Sigmoid colon (tissue), 4 donors: ENCODE data around the gene CYGB.

Experiments
- CTCF ChIP-seq, 4 experiments: fragments of 450-650 bp in 3 of 4; fragments of 200-600 bp in 1 of 4; IDR thresholded peaks; one replicate each; pipeline ENCODE4 v1.5.1; 2016 to 2019; ENCODE audit warnings: antibody characterized with exemption in 4 of 4, mild to moderate bottlenecking in 3 of 4, moderate library complexity in 2 of 4
- POLR2A ChIP-seq, 2 donors: fragments of 450-650 bp; IDR thresholded peaks; one replicate each; pipeline ENCODE4 v1.6.1; 2016; ENCODE audit warnings: antibody characterized with exemption in 2 of 2, mild to moderate bottlenecking in 2 of 2, moderate library complexity in 2 of 2
- POLR2AphosphoS5 ChIP-seq, 4 donors: sonication (generic); formaldehyde crosslinking; IDR thresholded peaks; one replicate each; pipeline ENCODE4 v1.6.1; 2017; ENCODE audit warnings: antibody characterized with exemption in 4 of 4

- TF ChIP-seq POLR2A (IDR thresholded peaks at IDR 0.05) (no peak), CTCF (IDR thresholded peaks at IDR 0.05) (no peak), POLR2AphosphoS5 (IDR thresholded peaks at IDR 0.05) (no peak)
These were observed 41.7 kb downstream of the CYGB start for GRCh38 chr17:76495663-76496400.
